Sigmoid colon (tissue), 7 donors: ENCODE results near the gene NDC80. TPM values are rescaled to one million over a fixed set of nuclear protein-coding genes. Genes with fewer than 3 reads are reported as not detected.

Experiments used
- DNase-seq: peaks from one replicate; pipeline ENCODE4 v3.0.0-alpha.2; 2019
- H3K27ac ChIP-seq, 4 donors: fragments of 200-600 bp; sonication (generic); one replicate each; pipeline ENCODE4 v1.5.1; 2016 to 2019; ENCODE audit warnings: mild to moderate bottlenecking in 1 of 4
- H3K27me3 ChIP-seq, 3 donors: fragments of 200-600 bp; sonication (generic); one replicate each; pipeline ENCODE4 v1.5.1; 2019; ENCODE audit warnings: mild to moderate bottlenecking in 1 of 3
- H3K36me3 ChIP-seq, 4 donors: fragments of 200-600 bp; sonication (generic); one replicate each; pipeline ENCODE4 v1.5.1; 2016 to 2019
- H3K4me1 ChIP-seq, 4 donors: fragments of 200-600 bp; sonication (generic); one replicate each; pipeline ENCODE4 v1.5.1; 2017 to 2019
- H3K4me3 ChIP-seq, 4 donors: fragments of 200-600 bp; sonication (generic); one replicate each; pipeline ENCODE4 v1.5.1; 2017 to 2019; ENCODE audit warnings: mild to moderate bottlenecking in 2 of 4, moderate library complexity in 1 of 4
- H3K9me3 ChIP-seq, 4 donors: fragments of 200-600 bp in 3 of 4; sonication (generic) in 3 of 4; one replicate each; pipeline versions ENCODE4 v1.5.1 to v1.6.1; 2013 to 2019
- EP300 ChIP-seq, 4 donors: sonication (generic); formaldehyde crosslinking; IDR thresholded peaks; one replicate each; pipeline ENCODE4 v1.6.1; 2017; ENCODE audit warnings: antibody characterized with exemption in 4 of 4
- POLR2A ChIP-seq, 2 donors: fragments of 450-650 bp; IDR thresholded peaks; one replicate each; pipeline ENCODE4 v1.6.1; 2016; ENCODE audit warnings: antibody characterized with exemption in 2 of 2, mild to moderate bottlenecking in 2 of 2, moderate library complexity in 2 of 2
- POLR2AphosphoS5 ChIP-seq, 4 donors: sonication (generic); formaldehyde crosslinking; IDR thresholded peaks; one replicate each; pipeline ENCODE4 v1.6.1; 2017; ENCODE audit warnings: antibody characterized with exemption in 4 of 4
- WGBS, 2 donors: extraction: QIAGEN DNeasy Blood & Tissue Kit; methylation state at CpG; one replicate each; pipeline ENCODE4 v1.1.7; 2013; 5-methylcytosine and 5-hydroxymethylcytosine counted together
- intact Hi-C: fragments of 100-400 bp; cut with DNase I; formaldehyde crosslinking; loops from one replicate; pipeline ENCODE4 v1.15.1; 2023
- polyA plus RNA-seq, 3 donors: library from polyadenylated mRNA; stranded (reverse); fragments of 200-250 nt; gene quantifications; one replicate each; pipeline ENCODE4 v1.2.3, GENCODE V29; 2013
- total RNA-seq, 4 donors: library from RNA; depleted of rRNA; stranded (reverse); fragments of >200 nt; gene quantifications; one replicate each; pipeline ENCODE4 v1.1.0, GENCODE V29; 2016
- TF ChIP-seq, protein P1 (sequence below), 4 experiments: fragments of 450-650 bp in 3 of 4; fragments of 200-600 bp in 1 of 4; IDR thresholded peaks; one replicate each; pipeline ENCODE4 v1.5.1; 2016 to 2019; ENCODE audit warnings: antibody characterized with exemption in 4 of 4, mild to moderate bottlenecking in 3 of 4, moderate library complexity in 2 of 4
- donor health status: healthy with polysubstance abuse.
- donor health status: Bipolar disorder and iron deficiency.
- donor health status: healthy.

Gene NDC80
- total and polyA plus RNA-seq, 7 donors: 0.36 to 12.6 (median 1.2) TPM; not detected in 2

- H3K4me3 ChIP-seq: no peak overlapping the region
- peaks cover 0 to 2% (median 0%) of the 10 kb centered on the region in 4 donors for H3K36me3 ChIP-seq
- peaks cover 0 to 23% (median 18%) of the 10 kb centered on the region in 4 donors for H3K4me1 ChIP-seq
- TF ChIP-seq POLR2AphosphoS5 (IDR thresholded peaks at IDR 0.05) (no peak), EP300 (IDR thresholded peaks at IDR 0.05) (no peak), POLR2A (IDR thresholded peaks at IDR 0.05) (no peak)
- TF ChIP-seq, protein P1, sequence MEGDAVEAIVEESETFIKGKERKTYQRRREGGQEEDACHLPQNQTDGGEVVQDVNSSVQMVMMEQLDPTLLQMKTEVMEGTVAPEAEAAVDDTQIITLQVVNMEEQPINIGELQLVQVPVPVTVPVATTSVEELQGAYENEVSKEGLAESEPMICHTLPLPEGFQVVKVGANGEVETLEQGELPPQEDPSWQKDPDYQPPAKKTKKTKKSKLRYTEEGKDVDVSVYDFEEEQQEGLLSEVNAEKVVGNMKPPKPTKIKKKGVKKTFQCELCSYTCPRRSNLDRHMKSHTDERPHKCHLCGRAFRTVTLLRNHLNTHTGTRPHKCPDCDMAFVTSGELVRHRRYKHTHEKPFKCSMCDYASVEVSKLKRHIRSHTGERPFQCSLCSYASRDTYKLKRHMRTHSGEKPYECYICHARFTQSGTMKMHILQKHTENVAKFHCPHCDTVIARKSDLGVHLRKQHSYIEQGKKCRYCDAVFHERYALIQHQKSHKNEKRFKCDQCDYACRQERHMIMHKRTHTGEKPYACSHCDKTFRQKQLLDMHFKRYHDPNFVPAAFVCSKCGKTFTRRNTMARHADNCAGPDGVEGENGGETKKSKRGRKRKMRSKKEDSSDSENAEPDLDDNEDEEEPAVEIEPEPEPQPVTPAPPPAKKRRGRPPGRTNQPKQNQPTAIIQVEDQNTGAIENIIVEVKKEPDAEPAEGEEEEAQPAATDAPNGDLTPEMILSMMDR (IDR thresholded peaks at IDR 0.05): no peak
- no peak overlapping the region for H3K27ac ChIP-seq
- intact Hi-C loops: no loop called here
- peaks cover 0 to 4% (median 0%) of the 10 kb centered on the region in 3 donors for H3K27me3 ChIP-seq
- no peak for DNase-seq
- WGBS, 2 donors: 0 to 3% methylated on average over 1 of the region's 1 CpG
- H3K9me3 ChIP-seq: no peaks in the 10 kb centered on the region
Observed at GRCh38 chr18:2572171-2572569, 813 bp downstream of the NDC80 start.

- 53 to 55% methylated on average over 5 of the region's 5 CpGs for WGBS, 2 donors
- Histone ChIP-seq H3K4me1 (peaks cover 0 to 23% (median 18%) of the 10 kb centered on the region in 4 donors), H3K36me3 (no peaks in the 10 kb centered on the region), H3K27me3 (peaks cover 0 to 4% (median 0%) of the 10 kb centered on the region in 3 donors), H3K27ac (no peak overlapping the region), H3K4me3 (no peak overlapping the region), H3K9me3 (no peaks in the 10 kb centered on the region)
- TF ChIP-seq, protein P1 (IDR thresholded peaks at IDR 0.05): no peak
- TF ChIP-seq POLR2AphosphoS5 (IDR thresholded peaks at IDR 0.05): no peak
- no peak for TF ChIP-seq EP300 (IDR thresholded peaks at IDR 0.05)
- no peak for TF ChIP-seq POLR2A (IDR thresholded peaks at IDR 0.05)
- intact Hi-C loops: no loop called here
- no peak for DNase-seq
Observed at GRCh38 chr18:2572892-2573291, 1.5 kb downstream of the NDC80 start.

GRCh38 chr18:2573408-2573807, 2.1 kb downstream of the NDC80 start:
- H3K36me3 ChIP-seq: no peaks in the 10 kb centered on the region
- peaks cover 0 to 23% (median 18%) of the 10 kb centered on the region in 4 donors for H3K4me1 ChIP-seq
- WGBS, 2 donors: 17 to 54% methylated on average over 2 of the region's 2 CpGs
- DNase-seq: no peak
- no peaks in the 10 kb centered on the region for H3K9me3 ChIP-seq
- intact Hi-C loops: no loop called here
- no peak overlapping the region for H3K4me3 ChIP-seq
- no peak overlapping the region for H3K27ac ChIP-seq
- TF ChIP-seq POLR2A (IDR thresholded peaks at IDR 0.05) (no peak), EP300 (IDR thresholded peaks at IDR 0.05) (no peak), POLR2AphosphoS5 (IDR thresholded peaks at IDR 0.05) (no peak)
- TF ChIP-seq, protein P1 (IDR thresholded peaks at IDR 0.05): no peak
- H3K27me3 ChIP-seq: peaks cover 0 to 4% (median 0%) of the 10 kb centered on the region in 3 donors

GRCh38 chr18:2587788-2588187, 16.4 kb downstream of the NDC80 start:
- no peaks in the 10 kb centered on the region for H3K4me1 ChIP-seq
- WGBS, 2 donors: 34 to 71% methylated on average over 3 of the region's 3 CpGs
- intact Hi-C loops: no loop called here
- H3K27me3 ChIP-seq: no peaks in the 10 kb centered on the region
- no peak overlapping the region for H3K27ac ChIP-seq
- no peak for DNase-seq
- TF ChIP-seq POLR2AphosphoS5 (IDR thresholded peaks at IDR 0.05) (no peak), EP300 (IDR thresholded peaks at IDR 0.05) (no peak), POLR2A (IDR thresholded peaks at IDR 0.05) (no peak)
- TF ChIP-seq, protein P1 (IDR thresholded peaks at IDR 0.05): no peak
- no peaks in the 10 kb centered on the region for H3K36me3 ChIP-seq
- H3K9me3 ChIP-seq: no peaks in the 10 kb centered on the region
- no peak overlapping the region for H3K4me3 ChIP-seq
